ENCODE data around the gene MRPS18A. TPM values are rescaled to one million over a fixed set of nuclear protein-coding genes. Genes with fewer than 3 reads are reported as not detected.
"Not testable (repeated sequence)": the region's sequence is repeated elsewhere in the genome, so short reads cannot be mapped to it uniquely, and the experiment has no call there.

MRPS18A gene
- total RNA-seq, 2 experiments from 2014 or later, result 37.3 to 46.4 TPM

- ChIA-PET POLR2A (no interaction called here), CTCF (interaction anchor here (1.0 to 1.7 kb wide), 4 partner anchors 9 to 20 kb away, joined by 3 to 6 read pairs (median 4); no protein-coding TSS in a partner anchor)
- no peak for DNase-seq
- no peak overlapping the region for H3K27ac Mint-ChIP-seq
- H3K36me3 Mint-ChIP-seq (ENCODE audit: low read depth), result no peaks in the 10 kb centered on the region
- no peaks in the 10 kb centered on the region for H3K9me3 Mint-ChIP-seq
- peaks cover 7% of the 10 kb centered on the region for H3K4me1 Mint-ChIP-seq
- H3K27me3 Mint-ChIP-seq, result no peaks in the 10 kb centered on the region
- H3K4me3 Mint-ChIP-seq, result no peak overlapping the region
Observed at GRCh38 chr6:43657221-43657802, 30.3 kb downstream of the MRPS18A start.

DNA sequence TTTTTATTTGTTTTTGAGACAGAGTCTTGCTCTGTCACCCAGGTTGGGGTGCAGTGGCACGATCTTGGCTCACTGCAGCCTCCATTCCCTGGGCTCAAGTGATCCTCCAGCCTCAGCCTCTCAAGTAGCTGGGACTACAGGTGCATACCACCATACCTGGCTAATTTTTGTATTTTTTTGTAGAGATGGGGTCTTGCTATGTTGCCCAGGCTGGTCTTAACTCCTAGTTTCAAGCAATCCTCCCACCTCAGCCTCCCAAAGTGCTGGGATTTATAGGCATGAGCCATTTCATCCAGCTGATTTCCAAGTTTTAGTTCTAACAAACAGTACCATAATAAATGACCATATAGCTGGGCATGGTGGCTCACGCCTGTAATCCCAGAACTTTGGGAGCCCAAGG, 34.8 kb downstream of the MRPS18A start:
- CTCF ChIA-PET, result interaction anchor here (1.4 kb wide), 1 partner anchor 14 kb away, joined by 3 read pairs; no protein-coding TSS in a partner anchor
- H3K36me3 Mint-ChIP-seq (ENCODE audit: low read depth); H3K27me3 Mint-ChIP-seq; H3K27ac Mint-ChIP-seq; H3K4me3 Mint-ChIP-seq; H3K9me3 Mint-ChIP-seq; DNase-seq; POLR2A ChIA-PET; H3K4me1 Mint-ChIP-seq: not testable (repeated sequence)

DNA sequence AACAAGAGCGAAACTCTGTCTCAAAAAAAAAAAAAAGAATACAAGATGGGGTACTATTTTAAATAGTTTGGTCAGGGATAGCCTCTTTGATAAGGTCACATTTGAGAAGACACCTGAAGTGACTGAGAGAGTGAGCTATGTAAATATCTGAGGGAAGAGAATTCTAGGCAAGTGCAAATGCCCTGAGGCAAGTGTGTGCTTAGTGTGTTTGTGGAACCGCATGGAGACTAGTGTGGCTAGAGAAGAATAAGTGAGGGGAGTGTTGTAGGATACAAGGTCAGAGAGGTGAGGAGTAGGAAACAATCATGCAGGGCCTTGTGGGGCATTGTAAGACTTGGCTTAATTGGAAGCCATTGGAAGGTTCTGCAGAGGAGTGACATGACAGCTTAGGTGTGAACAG, 39.3 kb downstream of the MRPS18A start:
- H3K4me1 Mint-ChIP-seq, result peaks cover 13% of the 10 kb centered on the region
- no peaks in the 10 kb centered on the region for H3K36me3 Mint-ChIP-seq (ENCODE audit: low read depth)
- no peak overlapping the region for H3K4me3 Mint-ChIP-seq
- ChIA-PET POLR2A (no interaction called here), CTCF (interaction anchor here (2.0 kb wide), 1 partner anchor 19 kb away, joined by 5 read pairs; no protein-coding TSS in a partner anchor)
- H3K27me3 Mint-ChIP-seq, result no peaks in the 10 kb centered on the region
- H3K9me3 Mint-ChIP-seq, result no peaks in the 10 kb centered on the region
- DNase-seq, result no peak
- no peak overlapping the region for H3K27ac Mint-ChIP-seq

- POLR2A ChIA-PET, result no interaction called here
- Mint-ChIP-seq H3K27ac (no peak overlapping the region), H3K4me1 (peaks cover 17% of the 10 kb centered on the region), H3K36me3 (ENCODE audit: low read depth) (peaks cover 5% of the 10 kb centered on the region), H3K4me3 (no peak overlapping the region), H3K9me3 (no peaks in the 10 kb centered on the region), H3K27me3 (no peaks in the 10 kb centered on the region)
- CTCF ChIA-PET, result interaction anchor here (1.8 to 2.0 kb wide), 2 partner anchors 18 to 19 kb away, joined by 5 to 6 read pairs; no protein-coding TSS in a partner anchor
- DNase-seq, result no peak
Observed at GRCh38 chr6:43647613-43648012, 40.0 kb downstream of the MRPS18A start.

- Mint-ChIP-seq H3K36me3 (ENCODE audit: low read depth) (peaks cover 17% of the 10 kb centered on the region), H3K4me1 (peaks cover 21% of the 10 kb centered on the region), H3K9me3 (no peaks in the 10 kb centered on the region), H3K27ac (no peak overlapping the region), H3K27me3 (no peaks in the 10 kb centered on the region), H3K4me3 (peak overlapping the region; percentile 70)
- no peak for DNase-seq
- ChIA-PET CTCF (interaction anchor here (0.7 to 2.7 kb wide), 9 partner anchors 9 to 487 kb away, joined by 3 to 11 read pairs (median 4); partner anchors contain the start of genes MAD2L1BP and VEGFA), POLR2A (interaction anchor here (1.0 kb wide), 1 partner anchor 16 kb away, joined by 5 read pairs; the partner anchor contains the start of gene GTPBP2)
Observed at GRCh38 chr6:43645613-43645964, 42.0 kb downstream of the MRPS18A start.

DNA sequence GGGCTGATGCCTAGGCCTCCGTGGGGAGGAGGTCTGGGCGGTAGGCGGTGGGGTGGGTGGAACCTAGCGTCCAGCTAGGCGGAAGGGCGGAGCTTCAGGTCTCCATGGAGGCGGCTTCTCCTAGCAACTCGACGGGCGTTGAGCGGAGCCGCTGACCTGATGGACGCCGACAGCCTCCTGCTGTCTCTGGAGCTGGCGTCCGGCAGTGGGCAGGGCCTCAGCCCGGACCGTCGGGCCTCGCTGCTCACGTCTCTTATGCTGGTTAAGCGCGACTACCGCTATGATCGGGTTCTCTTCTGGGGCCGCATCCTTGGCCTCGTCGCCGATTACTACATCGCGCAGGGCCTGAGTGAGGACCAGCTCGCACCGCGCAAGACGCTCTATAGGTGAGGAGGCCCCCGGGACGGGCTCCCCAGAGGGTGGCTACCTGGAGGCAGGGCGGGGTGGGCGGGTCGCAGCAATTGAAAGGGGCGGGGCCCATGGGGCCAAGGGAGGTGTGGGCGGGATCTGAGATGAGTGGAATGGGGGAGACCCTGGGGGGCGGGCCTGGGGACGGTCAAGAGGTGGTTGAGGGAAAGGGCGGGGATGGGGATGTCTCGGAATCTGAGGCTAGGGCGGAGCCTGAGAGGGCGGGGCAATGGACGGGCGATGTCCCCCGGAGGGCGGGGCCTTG, 42.5 kb downstream of the MRPS18A start, which contains the start of gene RSPH9:
RSPH9 (plus strand) TSS at position 97 of the 673 bp plus-strand sequence; CDS start at position 160, 63 bp downstream.
- Mint-ChIP-seq H3K27ac (no peak within 1 kb of the TSS), H3K27me3 (no peaks in the 10 kb centered on the region)
- CTCF ChIA-PET, result interaction anchor here (0.7 to 2.7 kb wide), 7 partner anchors 9 to 487 kb away, joined by 3 to 11 read pairs (median 4); partner anchors contain the start of genes MAD2L1BP and VEGFA

GRCh38 chr6:43639984-43640800, 47.4 kb downstream of the MRPS18A start:
- Mint-ChIP-seq H3K4me1 (peaks cover 51% of the 10 kb centered on the region), H3K9me3 (no peaks in the 10 kb centered on the region), H3K4me3 (no peak overlapping the region), H3K27me3 (no peaks in the 10 kb centered on the region), H3K27ac (peak overlapping the region; percentile 5), H3K36me3 (ENCODE audit: low read depth) (peaks cover 52% of the 10 kb centered on the region)
- CTCF ChIA-PET, result interaction anchor here (0.7 to 1.9 kb wide), 3 partner anchors 11 to 440 kb away, joined by 3 to 7 read pairs (median 3); partner anchors contain the start of gene GTPBP2
- DNase-seq, result no peak
- POLR2A ChIA-PET, result no interaction called here

More for the DNA sequence above, 42.5 kb downstream of the MRPS18A start, which contains the start of gene RSPH9:
- H3K4me3 Mint-ChIP-seq, result peak within 1 kb of the TSS; percentile 70
- H3K36me3 Mint-ChIP-seq (ENCODE audit: low read depth), result peaks cover 22% of the 10 kb centered on the region
- H3K4me1 Mint-ChIP-seq, result peaks cover 27% of the 10 kb centered on the region
- DNase-seq, result peak; percentile 70
- H3K9me3 Mint-ChIP-seq, result no peaks in the 10 kb centered on the region
- POLR2A ChIA-PET, result interaction anchor here (1.0 kb wide), 1 partner anchor 15 kb away, joined by 5 read pairs; the partner anchor contains the start of gene GTPBP2

GRCh38 chr6:43636308-43636659, 51.3 kb downstream of the MRPS18A start:
- Mint-ChIP-seq H3K27me3 (no peaks in the 10 kb centered on the region), H3K4me1 (peaks cover 47% of the 10 kb centered on the region), H3K36me3 (ENCODE audit: low read depth) (peaks cover 44% of the 10 kb centered on the region), H3K27ac (peak overlapping the region; percentile 93), H3K9me3 (no peaks in the 10 kb centered on the region), H3K4me3 (peak overlapping the region; percentile 98)
- DNase-seq, result peak; percentile 34
- CTCF ChIA-PET, result interaction anchor here (0.6 to 2.8 kb wide), 5 partner anchors 9 to 133 kb away, joined by 3 to 11 read pairs (median 6); partner anchors contain the start of gene RSPH9
- POLR2A ChIA-PET, result interaction anchor here (0.5 kb wide), 1 partner anchor 262 kb away, joined by 5 read pairs; no protein-coding TSS in a partner anchor

DNA sequence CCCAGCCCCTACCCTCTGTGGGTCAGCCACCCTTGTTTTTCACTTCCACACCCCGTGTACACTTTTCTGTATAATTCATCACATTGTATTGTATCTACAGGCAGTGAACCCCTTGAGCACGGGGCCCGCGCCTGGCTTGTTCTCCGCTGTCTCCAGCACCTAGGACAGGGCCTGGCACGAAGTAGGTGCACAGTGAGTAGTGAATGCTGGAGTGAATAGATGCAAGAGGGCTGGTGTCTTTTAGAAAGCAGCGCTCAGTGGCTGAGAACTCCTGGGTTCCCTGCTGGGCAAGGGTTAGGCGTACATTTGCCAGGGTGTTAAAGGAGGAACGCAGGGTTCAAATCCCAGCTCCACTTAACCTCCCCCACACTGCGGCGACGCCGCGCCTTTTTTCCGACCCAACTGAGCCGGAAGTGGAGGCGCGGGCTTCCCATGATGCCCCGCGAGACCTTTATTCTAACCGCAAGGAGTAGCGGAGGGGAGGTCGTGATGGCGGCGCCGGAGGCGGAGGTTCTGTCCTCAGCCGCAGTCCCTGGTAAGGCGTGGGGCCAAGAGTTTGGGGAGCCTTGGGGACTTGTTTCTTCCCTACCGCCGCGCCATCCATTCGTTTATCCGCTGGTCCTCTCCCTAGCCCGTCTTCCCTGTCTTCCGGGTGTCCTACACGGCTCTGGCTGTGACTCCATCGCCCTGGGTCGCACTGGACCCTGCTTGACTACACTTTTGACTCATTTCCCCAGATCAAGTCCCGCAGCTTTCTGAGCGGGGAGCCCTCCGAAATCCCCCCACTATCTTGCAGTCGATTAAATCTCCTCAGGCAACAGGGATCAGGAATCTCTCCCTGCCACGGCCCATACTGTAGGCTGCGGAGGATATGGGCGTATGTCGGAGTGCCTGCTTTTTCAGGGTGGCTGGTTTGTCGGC, 51.9 kb downstream of the MRPS18A start, which contains the start of gene MAD2L1BP:
MAD2L1BP (plus strand) TSS at position 454 of the 921 bp plus-strand sequence; CDS start at position 490, 36 bp downstream.
- H3K9me3 Mint-ChIP-seq, result no peaks in the 10 kb centered on the region
- ChIA-PET POLR2A (no interaction called here), CTCF (interaction anchor here (2.0 to 2.8 kb wide), 3 partner anchors 10 to 134 kb away, joined by 6 to 11 read pairs (median 11); partner anchors contain the start of gene RSPH9)
- peaks cover 50% of the 10 kb centered on the region for H3K4me1 Mint-ChIP-seq
- DNase-seq, result peak; percentile 91
- no peaks in the 10 kb centered on the region for H3K27me3 Mint-ChIP-seq
- peak within 1 kb of the TSS; percentile 93 for H3K27ac Mint-ChIP-seq
- peak within 1 kb of the TSS; percentile 98 for H3K4me3 Mint-ChIP-seq
- peaks cover 41% of the 10 kb centered on the region for H3K36me3 Mint-ChIP-seq (ENCODE audit: low read depth)

GRCh38 chr6:43634702-43635303, 52.8 kb downstream of the MRPS18A start:
- Mint-ChIP-seq H3K27me3 (no peaks in the 10 kb centered on the region), H3K9me3 (no peaks in the 10 kb centered on the region), H3K4me1 (peaks cover 49% of the 10 kb centered on the region), H3K36me3 (ENCODE audit: low read depth) (peaks cover 35% of the 10 kb centered on the region), H3K4me3 (peak overlapping the region; percentile 98), H3K27ac (peak overlapping the region; percentile 93)
- ChIA-PET POLR2A (interaction anchor here (0.6 kb wide), 1 partner anchor 59 kb away, joined by 3 read pairs; no protein-coding TSS in a partner anchor), CTCF (interaction anchor here (2.1 kb wide), 1 partner anchor 32 kb away, joined by 11 read pairs; no protein-coding TSS in a partner anchor)
- DNase-seq, result no peak

DNA sequence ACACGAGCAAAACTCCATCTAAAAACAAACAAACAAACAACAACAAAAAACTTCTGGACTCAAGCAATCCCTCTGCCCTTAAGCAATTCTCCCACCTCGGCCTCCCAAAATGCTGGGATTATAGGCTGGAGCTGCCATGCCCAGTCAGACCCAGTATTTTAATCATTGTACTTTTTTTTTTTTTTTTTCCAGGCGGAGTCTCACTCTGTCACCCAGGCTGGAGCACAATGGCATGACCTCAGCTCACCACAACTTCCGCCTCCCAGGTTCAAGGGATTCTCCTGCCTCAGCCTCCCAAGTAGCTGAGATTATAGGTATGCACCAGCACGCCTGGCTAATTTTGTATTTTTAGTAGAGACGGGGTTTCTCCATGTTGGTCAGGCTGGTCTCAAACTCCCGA, 54.6 kb downstream of the MRPS18A start:
- H3K27ac Mint-ChIP-seq, H3K27me3 Mint-ChIP-seq, DNase-seq, H3K4me3 Mint-ChIP-seq, POLR2A ChIA-PET, H3K9me3 Mint-ChIP-seq: not testable (repeated sequence)
- Mint-ChIP-seq H3K4me1 (peaks cover 43% of the 10 kb centered on the region), H3K36me3 (ENCODE audit: low read depth) (peaks cover 32% of the 10 kb centered on the region)
- CTCF ChIA-PET, result interaction anchor here (0.6 to 2.1 kb wide), 2 partner anchors 9 to 1259 kb away, joined by 4 to 5 read pairs; no protein-coding TSS in a partner anchor
